Activated T-cell treated with anti-CD3 and anti-CD28 coated beads, Interleukin-2, amount 50 U/mL, for 24 hours (primary cell): ENCODE measurements around the gene TBX1.

ENCODE experiments used
- DNase-seq: peaks from one replicate; pipeline ENCODE4 v3.0.0-alpha.2; 2020
- H3K27ac Mint-ChIP-seq: 2 replicates; pipeline ENCODE4 v1.8.0; 2020; ENCODE audit warnings: mild to moderate bottlenecking, mixed read lengths
- H3K27me3 Mint-ChIP-seq: 2 replicates; pipeline ENCODE4 v1.8.0; 2020; ENCODE audit warnings: mixed read lengths
- H3K36me3 Mint-ChIP-seq: 2 replicates; pipeline ENCODE4 v1.8.0; 2020; ENCODE audit warnings: low read depth, mixed read lengths
- H3K4me1 Mint-ChIP-seq: 2 replicates; pipeline ENCODE4 v1.8.0; 2020; ENCODE audit warnings: low read depth, mixed read lengths
- H3K4me3 Mint-ChIP-seq: 2 replicates; pipeline ENCODE4 v1.8.0; 2020; ENCODE audit warnings: mild to moderate bottlenecking, moderate library complexity, mixed read lengths
- H3K9me3 Mint-ChIP-seq: 2 replicates; pipeline ENCODE4 v1.8.0; 2020; ENCODE audit warnings: mixed read lengths

The TBX1 gene

DNA sequence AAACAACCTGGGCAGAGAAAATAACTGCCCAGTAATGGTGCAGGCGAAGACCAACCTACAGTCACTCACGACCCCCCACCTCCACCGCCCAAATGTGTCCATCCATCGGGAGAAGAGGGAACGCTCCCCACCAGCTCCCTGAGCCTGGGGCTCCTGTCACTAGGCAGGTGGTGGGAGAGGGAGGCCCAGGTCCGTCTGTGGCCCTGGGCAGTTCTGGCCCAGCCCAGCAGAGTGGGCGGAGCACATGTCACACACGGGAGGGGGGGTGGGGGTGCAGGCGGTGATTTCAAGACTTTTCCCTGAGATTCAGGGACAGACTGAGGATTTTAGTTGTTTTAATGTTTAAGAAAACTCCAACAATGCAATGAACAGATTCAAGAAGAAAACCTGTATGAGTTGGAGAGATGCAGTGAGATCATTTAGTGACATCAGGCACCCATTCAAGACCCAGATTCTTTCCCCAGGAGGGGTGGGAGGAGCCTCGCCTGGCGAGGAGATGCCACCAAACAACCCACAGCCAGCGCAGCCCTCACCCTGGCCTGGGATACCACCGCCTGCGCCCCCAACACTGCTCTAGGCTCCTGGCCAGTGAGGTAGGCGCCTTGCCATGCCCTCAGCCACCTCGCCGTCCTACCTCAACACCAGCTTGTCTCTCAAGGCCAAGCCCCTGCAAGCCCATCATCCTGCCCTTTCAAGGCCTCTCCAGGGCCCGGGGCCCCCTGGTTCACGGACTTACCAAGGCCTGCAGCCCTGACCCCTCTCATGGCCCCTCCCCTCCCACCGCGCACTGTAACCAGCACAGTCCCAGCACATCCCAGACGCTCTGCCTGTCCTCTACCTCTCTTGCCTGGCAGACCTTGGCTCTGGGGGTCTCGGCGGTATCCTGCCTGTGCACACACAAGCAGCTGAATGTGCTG, 36.8 kb downstream of the TBX1 start:
- no peak overlapping the region for H3K4me3 Mint-ChIP-seq
- peaks cover 7% of the 10 kb centered on the region for H3K4me1 Mint-ChIP-seq
- no peaks in the 10 kb centered on the region for H3K27me3 Mint-ChIP-seq
- H3K36me3 Mint-ChIP-seq: peaks cover 38% of the 10 kb centered on the region
- no peak for DNase-seq
- no peaks in the 10 kb centered on the region for H3K9me3 Mint-ChIP-seq
- H3K27ac Mint-ChIP-seq: no peak overlapping the region

DNA sequence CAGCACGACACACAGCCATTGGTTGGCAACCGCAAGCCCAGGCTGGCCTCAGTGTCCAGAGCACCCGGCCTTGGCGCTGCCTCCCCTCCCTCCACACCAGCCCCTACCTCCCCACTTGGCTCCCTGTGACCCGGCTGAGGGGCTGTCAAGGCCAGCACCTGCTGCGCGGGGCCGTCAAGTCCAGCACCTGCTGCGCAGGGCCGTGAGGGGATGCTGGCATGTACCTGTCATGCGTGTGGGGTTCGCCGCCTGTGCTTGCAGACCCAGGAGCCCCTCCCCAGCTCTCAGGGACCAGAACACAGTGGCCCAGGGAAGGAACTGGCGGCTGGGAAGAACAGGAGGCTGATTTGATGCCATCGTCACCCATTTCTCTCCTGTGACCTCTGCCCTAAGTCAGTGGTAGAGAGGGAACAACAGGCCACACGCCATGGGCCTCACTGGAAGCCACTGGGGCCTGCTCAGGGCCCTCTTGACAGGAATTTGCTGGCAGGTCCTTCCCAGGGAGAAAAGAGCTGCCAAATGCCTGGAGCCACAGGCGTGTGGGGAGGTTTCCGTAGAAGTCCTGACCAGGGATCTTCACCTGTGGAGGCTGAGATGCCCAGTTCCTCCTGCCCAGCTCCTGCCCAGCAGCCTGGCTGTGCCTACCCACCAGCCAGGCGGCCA, 37.6 kb downstream of the TBX1 start:
- Mint-ChIP-seq H3K4me1 (peaks cover 7% of the 10 kb centered on the region), H3K27ac (no peak overlapping the region), H3K4me3 (no peak overlapping the region), H3K9me3 (no peaks in the 10 kb centered on the region), H3K27me3 (no peaks in the 10 kb centered on the region), H3K36me3 (peaks cover 40% of the 10 kb centered on the region)
- no peak for DNase-seq

DNA sequence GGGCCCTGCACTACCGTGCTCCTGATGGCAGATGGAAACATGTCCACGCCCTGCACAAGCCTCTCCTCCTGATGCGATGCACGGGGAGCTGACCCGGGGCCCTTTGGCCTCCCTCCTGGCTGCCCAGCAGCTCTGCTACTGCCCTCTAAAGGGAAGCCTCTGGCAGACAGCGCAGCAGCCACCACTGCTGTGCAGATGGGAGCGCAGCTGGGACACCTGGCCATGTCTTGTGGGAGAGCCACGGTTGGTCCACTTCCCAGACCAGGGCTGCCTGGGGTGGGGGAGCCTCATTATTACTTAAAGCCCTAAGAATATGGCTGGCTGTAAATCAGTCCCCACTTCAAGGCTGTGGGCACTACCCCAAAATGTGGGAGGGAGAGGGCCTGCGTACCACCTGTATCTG, 38.3 kb downstream of the TBX1 start:
- H3K36me3 Mint-ChIP-seq: peaks cover 38% of the 10 kb centered on the region
- H3K27me3 Mint-ChIP-seq: no peaks in the 10 kb centered on the region
- no peak for DNase-seq
- no peak overlapping the region for H3K4me3 Mint-ChIP-seq
- H3K27ac Mint-ChIP-seq: no peak overlapping the region
- H3K9me3 Mint-ChIP-seq: no peaks in the 10 kb centered on the region
- peaks cover 7% of the 10 kb centered on the region for H3K4me1 Mint-ChIP-seq

DNA sequence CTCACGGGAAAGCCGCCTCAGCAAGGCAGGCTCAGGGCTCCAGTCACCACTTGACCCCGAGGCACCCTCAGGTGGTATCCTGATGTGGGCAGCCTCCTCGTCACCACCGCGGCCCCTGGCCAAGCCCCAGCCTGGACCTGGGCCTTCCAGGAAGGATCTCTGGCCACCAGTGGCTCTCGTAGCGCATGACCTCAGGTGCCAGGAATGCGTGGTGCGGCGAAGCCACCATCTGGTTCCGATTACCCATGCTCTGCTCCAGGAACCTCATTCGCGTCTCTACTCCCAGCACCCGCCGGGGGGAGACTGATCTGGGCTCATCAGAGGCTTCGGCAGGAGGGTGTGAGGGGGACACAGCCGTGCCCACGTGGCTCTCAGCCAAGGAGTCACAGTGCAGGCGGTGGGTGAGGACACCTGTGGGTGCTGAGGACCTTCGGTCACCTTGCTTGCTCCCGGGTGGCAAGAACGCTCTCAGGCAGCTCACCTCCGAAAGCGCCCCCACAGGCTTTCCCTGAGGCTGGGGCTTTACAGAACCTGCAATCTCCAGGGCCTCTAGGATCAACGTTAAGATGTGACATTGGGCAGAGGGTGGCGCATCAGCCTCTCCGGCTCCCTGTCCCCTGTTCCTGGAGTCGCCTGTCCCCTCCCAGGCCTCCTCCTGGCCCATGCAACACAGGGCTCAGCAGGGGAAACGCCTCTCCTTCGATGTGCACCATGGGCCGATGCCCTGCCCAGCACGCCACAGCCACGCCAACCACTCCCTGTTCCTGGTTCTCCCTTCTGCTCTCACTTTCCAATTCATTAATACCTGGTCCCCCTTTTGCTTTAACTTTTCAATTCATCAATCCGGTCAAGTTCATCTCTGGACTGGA, 39.0 kb downstream of the TBX1 start:
- H3K27ac Mint-ChIP-seq: no peak overlapping the region
- H3K4me3 Mint-ChIP-seq: no peak overlapping the region
- H3K4me1 Mint-ChIP-seq: peaks cover 7% of the 10 kb centered on the region
- no peaks in the 10 kb centered on the region for H3K27me3 Mint-ChIP-seq
- DNase-seq: no peak
- peaks cover 33% of the 10 kb centered on the region for H3K36me3 Mint-ChIP-seq
- no peaks in the 10 kb centered on the region for H3K9me3 Mint-ChIP-seq

DNA sequence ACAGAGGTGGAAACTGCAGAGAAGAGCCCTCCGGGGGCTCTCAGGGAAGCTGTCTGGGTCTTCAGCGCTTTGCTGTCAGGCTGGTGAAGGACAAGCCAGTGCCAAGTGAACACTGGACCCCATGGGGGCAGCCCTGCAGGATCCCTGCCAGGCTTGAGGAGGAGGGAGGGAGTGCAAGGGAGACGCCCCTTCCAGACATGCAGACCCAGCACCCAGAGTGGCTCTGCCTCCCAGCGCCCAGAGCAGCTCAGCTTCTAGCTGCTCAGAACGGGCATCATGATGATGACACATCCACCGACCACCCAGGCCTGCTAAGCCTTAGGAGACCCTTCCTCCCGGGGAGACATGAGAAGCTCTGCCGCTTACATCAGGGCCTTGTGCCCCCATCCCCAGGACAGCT, 39.7 kb downstream of the TBX1 start:
- no peak overlapping the region for H3K27ac Mint-ChIP-seq
- H3K36me3 Mint-ChIP-seq: peaks cover 35% of the 10 kb centered on the region
- no peak overlapping the region for H3K4me3 Mint-ChIP-seq

DNA sequence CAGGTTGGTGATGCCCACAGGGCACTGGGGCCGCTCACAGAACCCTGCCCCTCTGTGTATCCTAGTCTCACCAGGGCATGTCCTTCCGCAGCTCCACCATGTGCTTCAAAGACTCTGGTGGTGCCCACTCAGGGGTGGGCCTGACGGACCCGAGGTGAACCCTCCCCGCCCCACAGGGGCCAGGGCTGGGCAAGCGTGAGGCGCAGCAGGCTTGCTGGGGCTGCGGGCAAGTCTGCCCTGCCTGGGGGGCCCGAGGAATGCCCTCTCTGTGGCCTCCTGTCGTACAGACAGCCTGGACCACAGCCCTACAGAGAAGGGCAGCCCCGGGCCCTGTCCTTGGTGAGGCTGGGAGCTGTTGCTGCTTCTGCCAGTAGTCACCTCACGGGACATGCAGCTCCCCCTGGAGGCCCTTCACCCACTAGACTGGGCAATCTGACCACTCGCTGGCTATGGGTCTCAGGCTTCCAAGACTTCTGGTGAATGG, 40.2 kb downstream of the TBX1 start:
- H3K4me1 Mint-ChIP-seq: no peaks in the 10 kb centered on the region
- peaks cover 34% of the 10 kb centered on the region for H3K36me3 Mint-ChIP-seq
- H3K27me3 Mint-ChIP-seq: no peaks in the 10 kb centered on the region
- no peak for DNase-seq
- no peaks in the 10 kb centered on the region for H3K9me3 Mint-ChIP-seq
- no peak overlapping the region for H3K27ac Mint-ChIP-seq
- no peak overlapping the region for H3K4me3 Mint-ChIP-seq

More for the DNA sequence above, 39.7 kb downstream of the TBX1 start:
- no peak for DNase-seq
- H3K4me1 Mint-ChIP-seq: peaks cover 2% of the 10 kb centered on the region
- H3K9me3 Mint-ChIP-seq: no peaks in the 10 kb centered on the region
- H3K27me3 Mint-ChIP-seq: no peaks in the 10 kb centered on the region

DNA sequence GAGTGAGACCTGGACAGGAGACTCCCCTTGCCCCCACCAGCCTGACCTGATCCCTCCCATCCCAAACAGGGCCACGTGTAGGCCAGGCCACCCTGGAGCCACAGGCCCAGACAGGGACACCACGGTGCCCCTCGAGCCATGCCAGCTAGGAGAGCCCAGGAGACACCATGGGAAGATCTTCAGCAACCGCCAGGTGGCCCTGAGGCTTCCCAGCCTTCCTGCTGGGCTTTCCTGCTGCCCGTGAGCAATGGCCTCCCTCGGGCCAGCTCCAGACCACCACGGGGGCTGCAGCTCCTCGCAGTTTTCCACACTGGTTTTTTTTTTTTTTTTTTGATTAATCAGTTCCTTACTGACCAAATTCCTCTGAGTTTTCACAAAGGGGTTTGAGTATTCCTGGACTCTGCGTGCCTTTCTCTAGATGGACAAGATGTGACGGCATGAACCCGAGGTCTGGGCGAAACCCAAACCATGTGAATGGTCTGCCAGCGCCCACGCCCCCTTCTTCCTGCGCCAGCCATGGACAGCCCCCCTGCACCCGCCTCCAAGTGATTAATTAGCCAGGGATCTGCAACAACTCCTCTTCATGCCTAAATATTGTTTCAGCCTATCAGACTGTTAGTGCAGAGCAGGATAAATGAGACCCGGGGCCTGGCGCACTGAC, 40.9 kb downstream of the TBX1 start:
- Mint-ChIP-seq H3K9me3 (no peaks in the 10 kb centered on the region), H3K4me1 (no peaks in the 10 kb centered on the region), H3K27ac (no peak overlapping the region), H3K27me3 (no peaks in the 10 kb centered on the region), H3K36me3 (peaks cover 40% of the 10 kb centered on the region), H3K4me3 (no peak overlapping the region)
- no peak for DNase-seq

DNA sequence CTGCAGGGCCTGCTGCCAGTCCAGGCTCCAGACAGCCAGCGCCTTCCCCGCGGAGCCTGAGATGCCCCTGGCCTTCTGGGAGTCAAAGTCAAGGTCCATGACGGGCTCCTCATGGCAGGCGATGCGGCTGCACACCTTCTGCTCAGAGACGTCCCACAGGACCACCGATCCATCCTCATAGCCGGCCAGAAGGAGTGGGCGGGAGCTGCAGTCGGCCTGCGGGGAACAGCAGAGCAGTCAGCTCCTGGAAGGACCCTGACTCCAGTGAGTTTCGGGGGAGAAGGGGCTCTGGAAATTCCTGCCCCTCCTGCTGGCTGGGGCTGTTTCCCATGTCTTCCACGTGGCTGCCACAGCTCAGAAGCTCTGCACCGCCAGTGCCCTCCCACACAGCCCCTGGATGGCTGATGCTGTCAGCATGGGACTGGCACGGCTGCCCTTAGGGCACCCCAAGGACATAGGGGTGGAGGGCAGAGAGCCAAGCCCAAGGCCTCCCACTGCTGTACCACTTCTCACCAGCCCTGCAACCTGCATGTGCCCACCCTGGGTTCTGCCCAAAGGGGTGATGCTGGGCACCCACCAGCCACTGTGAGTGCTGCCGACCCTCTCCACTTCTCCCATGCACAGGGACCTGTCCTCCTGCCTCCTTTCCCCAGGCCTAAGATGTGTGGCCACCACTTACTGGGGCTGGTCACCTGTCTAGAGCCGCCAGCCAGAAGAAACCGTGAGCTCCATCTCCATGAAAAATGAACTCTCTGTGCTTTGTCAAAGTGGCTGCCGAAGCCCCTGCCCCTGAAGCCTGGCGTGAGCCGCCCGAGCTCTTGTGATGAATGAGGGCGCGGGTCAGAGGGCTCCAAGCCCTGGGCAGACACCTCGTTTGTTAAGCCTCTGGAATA, 41.7 kb downstream of the TBX1 start:
- no peaks in the 10 kb centered on the region for H3K4me1 Mint-ChIP-seq
- peaks cover 45% of the 10 kb centered on the region for H3K36me3 Mint-ChIP-seq
- H3K27ac Mint-ChIP-seq: no peak overlapping the region

DNA sequence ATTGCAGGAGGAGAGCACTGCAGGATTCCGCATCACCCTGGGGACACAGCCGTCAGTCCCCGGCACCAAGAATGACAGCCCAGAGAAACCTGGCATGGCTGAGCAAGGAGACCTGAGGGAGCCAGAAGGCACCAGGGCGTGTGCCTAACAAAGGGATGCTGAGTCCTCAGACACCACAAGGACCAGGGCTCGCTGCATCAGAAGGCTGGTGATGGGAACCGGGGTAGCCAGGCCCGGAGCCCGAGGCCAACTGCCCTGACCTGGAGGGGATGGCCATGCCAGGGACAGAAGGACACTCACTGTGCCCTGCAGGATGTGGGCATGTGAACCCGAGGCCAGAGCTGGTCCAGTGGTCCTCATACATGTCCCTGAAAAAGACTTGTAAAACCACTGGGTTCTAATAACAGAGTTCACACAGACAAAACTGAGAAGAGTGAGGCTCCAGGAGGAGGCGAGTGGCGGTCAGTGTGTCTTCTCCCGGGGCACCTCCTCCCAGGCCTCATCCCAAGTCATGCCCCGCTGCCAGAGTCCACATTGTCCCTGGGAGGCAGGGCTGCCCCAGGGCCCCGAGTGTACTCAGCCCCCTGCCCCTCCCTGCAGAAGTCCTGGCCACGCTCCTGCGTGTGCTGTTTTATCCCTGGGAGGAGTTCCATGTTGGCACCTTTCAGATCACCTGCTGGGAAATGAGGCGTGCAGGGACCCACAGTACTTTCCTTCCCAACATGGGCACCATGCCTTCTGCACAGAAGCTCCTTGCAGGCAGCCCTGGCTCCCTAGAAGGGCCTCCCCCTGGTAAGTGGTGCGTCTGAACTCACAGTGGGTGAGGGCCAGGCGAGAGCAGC, 42.5 kb downstream of the TBX1 start:
- Mint-ChIP-seq H3K4me1 (no peaks in the 10 kb centered on the region), H3K4me3 (no peak overlapping the region), H3K9me3 (no peaks in the 10 kb centered on the region), H3K36me3 (peaks cover 45% of the 10 kb centered on the region), H3K27ac (no peak overlapping the region), H3K27me3 (no peaks in the 10 kb centered on the region)
- no peak for DNase-seq

More for the DNA sequence above, 41.7 kb downstream of the TBX1 start:
- Mint-ChIP-seq H3K9me3 (no peaks in the 10 kb centered on the region), H3K27me3 (no peaks in the 10 kb centered on the region), H3K4me3 (no peak overlapping the region)
- no peak for DNase-seq

DNA sequence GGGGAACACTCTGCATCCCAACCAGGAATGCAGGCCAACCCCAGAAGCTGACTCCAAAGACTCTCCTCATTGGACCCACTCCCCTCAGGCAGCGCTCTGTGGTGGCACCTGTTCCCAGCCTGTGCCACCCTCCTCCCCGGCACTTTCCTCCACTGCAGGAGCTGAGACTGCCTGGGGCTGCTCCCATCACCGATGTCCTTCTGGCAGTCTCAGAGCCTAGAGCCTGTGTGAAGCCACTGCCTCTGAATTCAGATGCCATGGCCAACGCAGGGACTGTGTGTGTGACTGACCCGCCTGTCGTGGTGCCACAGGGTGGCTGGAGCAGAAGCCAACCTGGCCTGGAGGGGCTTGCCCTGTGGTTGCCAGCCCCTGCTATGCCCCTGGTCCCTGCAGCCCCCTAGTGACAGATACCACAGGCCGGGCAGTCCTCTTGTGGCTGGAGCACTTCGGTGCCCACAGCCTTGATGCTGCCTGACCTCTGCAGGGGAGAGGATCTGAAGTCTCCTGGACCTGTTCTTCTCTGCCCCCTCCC, 43.2 kb downstream of the TBX1 start:
- DNase-seq: no peak
- Mint-ChIP-seq H3K36me3 (peaks cover 47% of the 10 kb centered on the region), H3K4me1 (no peaks in the 10 kb centered on the region), H3K27me3 (no peaks in the 10 kb centered on the region), H3K27ac (no peak overlapping the region), H3K4me3 (no peak overlapping the region), H3K9me3 (no peaks in the 10 kb centered on the region)

DNA sequence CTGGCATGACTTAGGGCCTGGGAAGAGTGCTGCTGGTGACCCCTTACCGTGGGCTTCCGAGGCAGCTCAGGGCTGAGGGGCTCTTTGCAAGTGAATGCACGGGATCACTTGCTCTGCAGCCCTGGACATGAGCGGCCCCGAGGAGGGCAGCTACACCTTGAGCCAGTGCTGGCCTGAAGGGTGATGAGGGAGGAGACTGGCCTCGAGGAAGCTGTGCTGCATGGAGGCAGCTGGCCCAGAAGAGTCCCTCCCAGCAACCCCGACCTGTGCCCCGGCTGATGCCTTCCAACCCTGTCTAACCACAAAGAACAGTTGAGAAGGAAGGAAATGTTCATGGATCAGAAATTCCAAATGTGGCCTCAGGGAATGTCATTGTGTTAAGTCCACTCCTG, 45.2 kb downstream of the TBX1 start:
- no peak overlapping the region for H3K27ac Mint-ChIP-seq
- H3K4me3 Mint-ChIP-seq: no peak overlapping the region
- DNase-seq: no peak
- H3K36me3 Mint-ChIP-seq: peaks cover 45% of the 10 kb centered on the region
- H3K4me1 Mint-ChIP-seq: no peaks in the 10 kb centered on the region
- H3K27me3 Mint-ChIP-seq: no peaks in the 10 kb centered on the region
- no peaks in the 10 kb centered on the region for H3K9me3 Mint-ChIP-seq

DNA sequence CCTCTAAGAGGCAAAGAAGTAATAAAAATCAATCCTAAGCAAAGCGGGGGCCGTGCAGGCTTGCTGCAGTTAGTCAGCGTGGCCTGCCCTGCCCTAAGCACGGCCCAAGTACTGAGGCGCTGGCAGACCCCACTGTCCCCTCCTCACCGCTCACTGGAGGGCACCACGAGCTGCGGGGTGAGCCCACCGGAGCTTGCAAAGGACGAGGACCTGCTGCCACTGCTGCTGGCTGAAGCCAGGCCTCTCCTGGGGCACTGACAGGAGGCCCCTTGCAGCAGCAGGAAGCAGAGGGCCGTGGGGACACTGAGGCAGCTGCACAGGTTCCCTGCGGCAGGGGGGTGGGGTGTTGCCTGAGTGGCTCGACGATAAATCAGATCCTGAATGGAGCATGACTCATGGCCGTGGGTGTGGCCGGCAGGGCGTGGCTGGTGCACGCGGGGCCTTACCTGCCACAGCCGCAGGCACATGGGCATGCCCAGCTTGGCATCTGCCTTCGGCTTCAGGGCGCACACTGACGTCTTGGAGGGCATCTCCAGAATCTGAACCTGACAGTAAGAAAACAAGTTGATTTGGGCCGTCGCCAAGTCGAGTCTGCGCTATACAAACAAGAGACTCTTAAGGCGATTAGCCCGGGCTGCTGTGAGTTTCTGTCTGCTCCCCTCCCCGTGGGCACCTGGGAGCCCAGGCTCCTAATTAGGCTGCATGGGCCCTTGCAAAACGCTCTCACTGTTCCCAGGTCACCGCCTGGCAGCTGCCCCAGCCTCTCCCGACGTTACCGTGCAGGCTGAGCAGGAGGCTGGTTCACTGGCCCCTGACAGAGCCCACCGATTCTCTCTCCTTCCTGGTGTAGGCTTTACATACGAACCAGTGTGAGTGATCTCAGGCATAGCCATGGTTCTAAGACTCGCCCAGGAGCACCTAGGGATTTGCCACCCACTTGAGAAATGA, 45.9 kb downstream of the TBX1 start:
- no peak for DNase-seq
- Mint-ChIP-seq H3K27ac (no peak overlapping the region), H3K4me1 (no peaks in the 10 kb centered on the region), H3K4me3 (no peak overlapping the region), H3K9me3 (no peaks in the 10 kb centered on the region), H3K36me3 (peaks cover 48% of the 10 kb centered on the region), H3K27me3 (no peaks in the 10 kb centered on the region)
